PFSK-1 (cell line): ENCODE data around the gene STARD8.

Experiments used
- FOXP2 ChIP-seq: optimal IDR thresholded peaks from 2 replicates; pipeline ENCODE3; 2011; ENCODE audit warnings: borderline replicate concordance, control low read depth, inconsistent platforms; ENCODE audit not compliant: insufficient read depth; ENCODE audit errors: extremely low read length, extremely low read depth
- POLR2AphosphoS5 ChIP-seq: IDR thresholded peaks from 2 replicates; pipeline ENCODE4 v1.6.1; 2012; ENCODE audit warnings: low read depth, mild to moderate bottlenecking, control low read depth, low read length, moderate library complexity
- REST ChIP-seq, 2 experiments: IDR thresholded peaks; 2 replicates each; pipeline versions ENCODE4 v1.6.1 to v1.8.0; 2011 to 2012; ENCODE audit warnings: low read depth in 2 of 2, low read length in 2 of 2, control low read depth in 1 of 2, inconsistent platforms in 1 of 2, mild to moderate bottlenecking in 1 of 2, moderate library complexity in 1 of 2; ENCODE audit not compliant: insufficient read depth in 1 of 2
- SIN3A ChIP-seq: IDR thresholded peaks from 2 replicates; pipeline ENCODE4 v1.6.1; 2012; ENCODE audit warnings: mild to moderate bottlenecking, low read length, moderate library complexity, borderline replicate concordance; ENCODE audit not compliant: insufficient read depth
- TAF1 ChIP-seq: IDR thresholded peaks from 2 replicates; pipeline ENCODE4 v1.6.1; 2012; ENCODE audit warnings: low read length, control low read depth, borderline replicate concordance; ENCODE audit not compliant: insufficient read depth

The STARD8 gene

DNA sequence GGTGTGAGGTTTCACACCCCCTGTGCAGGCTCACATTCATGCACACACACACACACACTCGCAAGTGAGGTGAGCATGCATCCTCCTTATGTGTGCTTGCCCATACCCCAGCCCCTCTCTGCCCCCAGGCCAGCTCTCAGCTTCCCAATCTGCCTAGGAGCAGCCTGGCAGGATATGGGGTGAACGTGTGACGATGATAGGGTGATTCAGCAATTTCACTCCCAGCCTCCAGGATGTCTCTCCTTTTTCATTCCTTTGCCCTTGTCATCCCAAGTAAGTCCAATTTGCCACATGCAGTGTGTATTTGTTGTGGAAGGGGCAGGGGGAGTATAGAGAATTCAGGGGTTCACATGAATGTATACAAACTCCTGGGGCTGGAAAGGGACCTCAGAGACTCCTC lies 7.2 kb downstream of the STARD8 start:
- TF ChIP-seq POLR2AphosphoS5 (no peak), TAF1 (no peak), FOXP2 (no peak), REST (IDR thresholded peaks at IDR 0.05; ENCODE audit: insufficient read depth in 1 of 2, low read depth in 2 of 2, low read length in 2 of 2) (no peak), SIN3A (no peak)

- TF ChIP-seq FOXP2 (no peak), REST (IDR thresholded peaks at IDR 0.05; ENCODE audit: insufficient read depth in 1 of 2, low read depth in 2 of 2, low read length in 2 of 2) (no peak)
Measured at GRCh38 chrX:68658530-68658929, 11.1 kb downstream of the STARD8 start.

GRCh38 chrX:68659385-68659784 lies 11.9 kb downstream of the STARD8 start:
- no peak for TF ChIP-seq FOXP2

DNA sequence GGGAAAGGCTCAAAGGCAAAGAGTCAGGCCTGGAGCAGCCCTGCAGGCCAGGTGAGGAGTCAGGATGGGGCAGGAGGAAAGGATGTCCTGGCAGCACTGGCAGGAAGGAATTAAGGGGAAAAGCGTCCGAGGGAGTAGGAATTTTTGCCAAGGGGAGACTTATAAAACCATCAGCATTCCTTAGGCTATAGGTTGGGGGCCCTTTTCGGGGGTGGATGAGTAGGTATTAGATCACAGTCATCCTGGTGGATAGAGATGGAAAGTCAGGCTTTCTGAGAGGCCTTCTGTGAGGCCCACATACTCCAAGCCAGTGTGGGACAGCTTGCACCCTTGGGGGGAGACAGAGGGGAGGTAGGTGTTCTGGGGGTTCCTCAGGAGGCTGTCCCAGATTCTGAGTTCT lies 12.3 kb downstream of the STARD8 start:
- TF ChIP-seq SIN3A (no peak), FOXP2 (no peak), POLR2AphosphoS5 (no peak), TAF1 (no peak), REST (IDR thresholded peaks at IDR 0.05; ENCODE audit: insufficient read depth in 1 of 2, low read depth in 2 of 2, low read length in 2 of 2) (no peak)

- TF ChIP-seq REST (IDR thresholded peaks at IDR 0.05; ENCODE audit: insufficient read depth in 1 of 2, low read depth in 2 of 2, low read length in 2 of 2): no peak
- no peak for TF ChIP-seq FOXP2
- TF ChIP-seq POLR2AphosphoS5: no peak
- no peak for TF ChIP-seq SIN3A
Measured at GRCh38 chrX:68660746-68661145, 13.3 kb downstream of the STARD8 start.

GRCh38 chrX:68665502-68665901 lies 18.0 kb downstream of the STARD8 start:
- TF ChIP-seq SIN3A (no peak), FOXP2 (no peak), TAF1 (no peak), POLR2AphosphoS5 (no peak)

DNA sequence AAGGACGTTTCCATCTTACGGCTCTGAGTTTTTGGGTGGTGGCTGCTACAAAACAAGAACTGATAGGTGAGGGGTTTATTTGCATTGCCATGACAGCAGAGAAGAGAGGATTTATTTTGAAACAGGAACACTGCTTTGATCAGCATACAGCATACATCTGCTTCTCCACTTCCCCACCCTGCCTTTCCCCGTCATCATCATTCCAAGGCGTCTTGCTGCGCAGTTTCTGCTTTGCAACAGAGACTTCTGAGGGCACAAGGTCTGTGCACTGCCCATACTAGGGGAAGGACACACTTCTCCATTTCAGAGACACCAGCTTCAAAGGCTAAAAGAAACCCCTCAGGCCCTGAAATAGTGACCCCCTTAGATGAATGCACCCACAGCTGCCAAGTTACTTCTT lies 19.1 kb downstream of the STARD8 start:
- TF ChIP-seq TAF1: no peak
- TF ChIP-seq SIN3A: no peak
- no peak for TF ChIP-seq REST (IDR thresholded peaks at IDR 0.05; ENCODE audit: insufficient read depth in 1 of 2, low read depth in 2 of 2, low read length in 2 of 2)
- TF ChIP-seq POLR2AphosphoS5: no peak
- TF ChIP-seq FOXP2: no peak
